K562 treated with DMSO at 1 percent for 4 hours (cell line): Measurements from ENCODE around the gene GABRR2. TPM values are rescaled to one million over a fixed set of nuclear protein-coding genes. Genes with fewer than 3 reads are reported as not detected.

ENCODE experiments used
- total RNA-seq: library from RNA; unstranded; fragments of 300-600 nt; gene quantifications from 2 replicates; pipeline ENCODE4 v1.2.3, GENCODE V29; 2022; ENCODE audit not compliant: insufficient read depth

The GABRR2 gene
- total RNA-seq = 0.64 TPM in 1 of 2 replicates, not detected in the other

GRCh38 chr6:89315249-89315885 is at the start of gene GABRR2:
TSS of gene GABRR2 (minus strand) at chr6:89315299. CDS start at chr6:89315165, 134 bp downstream.

GRCh38 chr6:89352278-89353117 is 37.4 kb upstream of the GABRR2 start, which contains the start of gene UBE2J1:
TSS of gene UBE2J1 (minus strand) at chr6:89352722. CDS start at chr6:89352569, 153 bp downstream.

GRCh38 chr6:89217299-89217910 is 97.7 kb downstream of the GABRR2 start, which contains the start of gene GABRR1:
TSS of gene GABRR1 (minus strand) at chr6:89217358. CDS start at chr6:89217322, 36 bp downstream.

Other genes with a start within 250 kb of the GABRR2 start
- gene PNRC1, start 234.5 kb downstream of the GABRR2 start, total RNA-seq = 20.3 and 23.2 TPM in 2 replicates
- gene SRSF12, start 197.2 kb downstream of the GABRR2 start, total RNA-seq = not detected in 2 replicates
- gene PM20D2, start 169.2 kb downstream of the GABRR2 start, total RNA-seq = 0.31 and 0.57 TPM in 2 replicates
- gene GABRR1, start 97.9 kb downstream of the GABRR2 start, total RNA-seq = not detected in 2 replicates
- gene UBE2J1, start 37.4 kb upstream of the GABRR2 start, total RNA-seq = 20.7 and 23.2 TPM in 2 replicates
- not detected in 2 replicates for gene RRAGD, start 97.0 kb upstream of the GABRR2 start, total RNA-seq
- gene ANKRD6, start 117.9 kb upstream of the GABRR2 start, total RNA-seq = 0.31 TPM in 1 of 2 replicates, not detected in the other